GM10847 (cell line): ENCODE data around the gene POLA1.

Source experiments
- POLR2A ChIP-seq: IDR thresholded peaks from 2 replicates; pipeline ENCODE4 v1.6.1; 2011; ENCODE audit not compliant: insufficient read length; ENCODE audit errors: extremely low read depth

Gene POLA1

DNA sequence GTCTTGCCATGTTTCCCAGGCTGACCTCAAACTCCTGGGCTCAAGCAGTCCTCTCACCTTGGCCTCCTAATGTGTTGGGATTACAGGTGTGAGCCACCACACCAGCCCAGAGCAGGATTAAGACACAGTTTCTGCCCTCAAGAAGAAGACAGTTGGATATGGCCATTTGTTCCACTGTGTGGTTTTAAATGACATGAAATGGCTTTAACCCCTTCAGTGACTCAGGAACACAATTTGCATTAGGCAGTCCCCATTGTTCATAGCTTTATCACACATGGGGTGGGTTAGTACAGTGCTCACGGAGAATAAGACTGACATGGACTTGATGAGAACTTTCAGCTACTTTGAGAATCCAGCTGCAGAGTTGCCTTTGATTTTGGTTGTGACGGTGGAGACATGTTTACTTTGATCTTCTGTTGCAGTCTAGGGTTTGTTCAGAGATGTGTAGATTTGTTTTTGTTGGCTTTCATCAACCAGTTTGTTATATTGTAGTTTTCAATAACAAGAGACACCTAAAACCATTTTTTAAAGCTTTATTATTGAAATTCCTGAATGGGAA lies 261.7 kb downstream of the POLA1 start:
- no peak for TF ChIP-seq POLR2A

DNA sequence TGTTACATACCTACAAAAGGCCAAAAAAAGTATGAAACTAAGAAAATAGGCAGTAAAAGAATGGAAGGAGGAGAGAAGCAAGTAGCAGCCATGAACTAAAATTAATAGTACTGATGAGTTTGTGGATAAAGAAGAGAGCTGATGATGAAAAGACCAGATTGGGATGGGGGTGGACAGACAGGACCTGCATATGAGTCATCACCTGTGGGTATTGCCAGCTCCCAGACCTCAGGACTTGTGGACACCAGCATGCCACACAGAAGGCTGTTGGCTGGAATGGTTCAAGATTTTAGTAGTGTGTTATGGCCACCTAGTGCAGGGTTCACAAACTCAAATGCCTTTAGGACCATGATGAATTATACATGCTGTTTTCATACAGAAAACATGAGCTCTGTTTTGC lies 263.1 kb downstream of the POLA1 start:
- no peak for TF ChIP-seq POLR2A

DNA sequence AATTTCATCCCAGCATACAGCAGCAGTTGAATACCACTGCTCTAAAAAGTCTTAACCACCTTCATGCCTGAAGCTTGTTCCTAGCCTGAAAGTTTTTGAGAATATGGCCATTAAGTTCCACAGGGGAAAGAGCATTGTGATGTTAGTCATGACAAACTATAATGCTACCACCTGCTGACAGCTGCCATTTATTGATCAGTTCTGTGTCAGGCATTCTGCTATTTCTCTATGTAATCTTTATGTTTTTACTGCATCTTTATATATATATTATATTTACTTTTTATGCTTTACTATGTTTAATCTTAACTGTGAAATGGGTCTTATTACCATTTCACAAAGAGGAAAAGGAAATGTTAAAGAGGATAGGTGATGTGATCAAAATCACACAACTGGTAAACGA lies 268.1 kb downstream of the POLA1 start:
- no peak for TF ChIP-seq POLR2A

DNA sequence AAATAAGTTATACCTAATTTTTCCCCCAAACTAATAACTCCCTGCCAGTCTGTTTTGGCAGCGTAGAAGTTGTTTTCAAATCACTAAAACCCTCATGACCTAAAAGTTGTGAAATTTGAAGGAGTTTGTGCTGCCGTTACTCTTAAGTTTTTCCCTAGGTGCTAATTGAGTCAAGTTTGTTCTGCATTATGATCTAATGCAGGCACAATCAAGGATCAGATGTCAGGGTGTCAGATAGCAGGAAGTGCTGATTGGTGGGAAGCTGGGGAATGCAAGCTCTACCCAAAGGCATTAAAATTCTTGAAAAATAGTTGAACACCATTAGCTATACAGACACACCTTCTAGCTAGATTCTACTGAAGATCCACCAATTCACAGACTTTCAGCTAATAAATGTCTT lies 270.1 kb downstream of the POLA1 start:
- no peak for TF ChIP-seq POLR2A

DNA sequence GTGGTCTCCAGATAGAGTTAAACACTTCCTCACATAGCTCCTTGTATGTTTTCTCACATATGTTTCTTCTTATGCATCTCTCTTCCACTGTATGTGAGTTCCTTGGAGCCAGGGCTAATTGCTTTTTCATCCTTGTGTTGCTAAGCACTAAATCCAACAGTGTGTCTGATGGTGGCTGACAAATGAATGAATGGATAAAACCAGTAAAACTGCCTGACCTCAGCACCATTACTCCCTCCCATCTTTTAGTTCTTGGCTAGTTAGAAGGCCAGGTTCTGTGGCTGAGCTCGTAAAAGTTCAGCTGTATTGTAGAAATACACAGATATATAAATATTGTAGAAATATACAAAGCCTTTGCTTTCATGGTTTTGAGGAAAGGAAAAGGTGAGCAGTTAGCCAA lies 271.7 kb downstream of the POLA1 start:
- no peak for TF ChIP-seq POLR2A

DNA sequence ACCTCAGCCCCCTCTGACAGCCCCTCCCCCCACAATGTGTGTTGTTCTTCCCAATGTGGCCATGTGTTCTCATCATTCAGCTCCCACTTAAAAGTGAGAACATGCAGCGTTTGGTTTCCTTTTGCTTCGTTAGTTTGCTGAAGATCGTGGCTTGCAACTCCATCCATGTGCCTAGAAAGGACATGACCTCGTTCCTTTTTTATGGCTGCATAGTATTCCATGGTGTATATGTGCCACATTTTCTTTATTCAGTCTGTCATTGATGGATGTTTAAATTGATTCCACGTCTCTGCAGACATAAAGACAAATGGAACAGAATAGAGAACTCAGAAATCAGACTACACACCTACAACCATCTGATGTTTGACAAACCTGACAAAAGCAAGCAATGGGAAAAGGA lies 276.1 kb downstream of the POLA1 start:
- no peak for TF ChIP-seq POLR2A

DNA sequence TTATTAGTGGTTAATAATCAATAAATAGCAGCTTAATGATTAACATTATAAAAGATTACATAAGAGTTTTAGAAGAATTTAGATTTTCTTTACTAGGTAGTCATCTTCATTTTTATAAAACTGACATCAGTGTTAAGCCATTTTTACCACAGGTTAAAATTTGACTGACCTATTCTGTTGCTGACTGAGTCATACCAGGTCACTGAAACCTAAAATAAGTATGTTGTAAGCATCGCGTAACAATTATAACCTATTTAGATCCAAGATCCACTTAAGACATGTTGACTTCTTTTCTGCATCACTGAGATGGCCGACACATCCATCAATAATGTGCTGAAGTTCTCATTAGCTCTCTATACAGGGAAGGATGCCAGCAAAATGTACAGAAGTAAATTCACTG lies 285.4 kb downstream of the POLA1 start:
- TF ChIP-seq POLR2A: no peak

DNA sequence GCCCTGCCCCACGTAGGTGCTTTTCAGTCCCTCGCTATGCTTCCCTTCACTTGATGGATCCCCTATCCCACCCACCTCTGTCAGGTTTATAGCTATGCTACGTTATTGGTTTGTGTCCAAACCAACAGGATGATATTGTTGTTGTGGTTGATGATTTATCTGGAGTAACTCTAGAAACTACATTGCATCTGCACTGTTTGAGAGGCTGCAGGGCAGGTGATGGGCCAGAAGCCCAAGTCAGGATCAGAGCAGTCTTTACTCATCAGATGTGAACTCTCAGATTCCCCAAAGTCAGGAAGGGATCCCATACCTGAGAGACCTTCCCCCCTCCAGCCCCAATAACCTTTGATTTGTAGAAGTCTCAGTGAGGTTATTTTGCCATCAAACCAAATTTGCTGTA lies 287.3 kb downstream of the POLA1 start:
- TF ChIP-seq POLR2A: no peak

DNA sequence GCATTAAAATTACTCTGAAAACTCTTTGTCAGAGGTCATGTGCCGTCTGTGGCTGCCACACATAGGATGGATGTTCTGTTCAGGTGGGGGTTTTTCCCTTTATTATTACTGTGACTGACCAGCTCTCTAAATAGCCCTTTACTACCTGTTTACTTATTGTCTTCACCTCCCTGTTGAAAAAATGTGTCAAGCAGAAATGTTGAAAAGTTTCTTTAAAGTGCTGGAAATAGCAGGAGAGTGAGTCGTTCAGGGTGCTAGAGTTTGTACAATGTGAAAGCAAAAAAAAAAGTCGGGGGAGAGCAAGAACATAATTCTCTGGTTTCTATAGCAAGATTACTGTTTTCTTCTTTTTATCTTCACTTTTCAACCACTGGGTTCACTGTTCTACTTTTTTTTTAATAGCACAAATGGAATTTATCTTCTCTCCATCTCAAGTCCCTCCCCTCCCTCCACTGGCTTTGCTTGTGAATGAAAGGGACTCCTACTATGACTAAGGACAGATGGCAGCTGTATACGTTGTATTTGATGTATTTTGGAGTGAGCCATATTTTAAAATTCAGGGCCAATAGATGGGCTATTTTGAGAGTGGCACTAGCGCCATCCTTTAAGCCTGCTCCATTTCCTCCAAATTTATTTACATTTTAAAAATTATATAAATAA lies 288.7 kb downstream of the POLA1 start:
- no peak for TF ChIP-seq POLR2A

DNA sequence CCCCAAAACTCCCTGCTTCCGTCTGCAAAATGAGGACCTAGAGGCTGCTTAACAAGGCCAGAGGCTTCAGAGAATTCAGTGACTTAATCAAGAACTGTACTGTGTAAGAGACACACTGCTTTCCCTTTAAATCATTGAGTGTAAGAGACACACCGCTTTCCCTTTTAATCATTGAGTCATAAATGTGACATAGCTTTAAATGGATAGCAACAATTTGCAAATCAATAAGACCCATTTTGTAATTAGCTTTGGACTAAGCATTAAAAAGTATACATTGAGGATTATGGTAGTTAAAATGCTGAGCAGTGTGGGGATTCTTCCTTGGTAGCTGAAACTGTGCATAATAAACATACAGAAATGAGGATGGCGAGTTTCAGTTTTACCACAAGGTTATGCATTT lies 290.2 kb downstream of the POLA1 start:
- no peak for TF ChIP-seq POLR2A

DNA sequence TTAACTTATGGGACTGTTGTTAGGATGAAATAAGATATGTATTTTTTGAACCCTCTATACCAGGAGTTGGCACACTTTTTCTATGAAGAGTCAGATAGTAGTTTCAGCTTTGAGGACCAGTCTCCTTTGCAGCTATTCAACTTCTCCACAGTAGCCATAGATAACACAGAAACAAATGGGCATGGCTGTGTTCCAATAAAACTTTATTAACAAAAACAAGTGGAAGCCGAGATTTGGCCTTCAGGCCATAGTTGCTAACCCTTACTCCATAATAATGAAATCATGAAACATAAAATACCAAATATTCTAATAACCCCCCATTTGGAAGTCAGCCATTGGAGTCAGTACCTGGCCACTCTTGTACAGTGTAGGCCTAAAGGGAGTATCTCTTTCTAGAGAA lies 291.4 kb downstream of the POLA1 start:
- TF ChIP-seq POLR2A: no peak

DNA sequence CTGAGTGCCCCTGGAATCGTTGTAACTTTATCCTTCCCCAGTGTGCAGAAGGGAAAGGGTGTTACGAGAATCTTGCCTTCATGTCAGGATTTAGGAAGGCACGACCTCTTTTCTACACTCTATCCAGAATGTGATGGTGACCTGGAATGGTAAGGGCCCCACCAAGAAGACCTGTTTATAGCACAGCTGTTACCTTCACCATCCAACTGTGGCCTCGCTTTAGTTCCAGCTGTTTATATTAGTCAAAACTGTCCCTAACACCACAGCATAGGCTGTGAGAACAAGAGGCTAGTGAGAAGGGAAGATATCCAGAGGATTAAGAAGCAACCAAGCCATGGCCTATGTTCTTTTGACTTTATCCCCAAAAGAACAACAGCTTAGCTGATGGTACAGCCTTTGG lies 294.0 kb downstream of the POLA1 start:
- no peak for TF ChIP-seq POLR2A

DNA sequence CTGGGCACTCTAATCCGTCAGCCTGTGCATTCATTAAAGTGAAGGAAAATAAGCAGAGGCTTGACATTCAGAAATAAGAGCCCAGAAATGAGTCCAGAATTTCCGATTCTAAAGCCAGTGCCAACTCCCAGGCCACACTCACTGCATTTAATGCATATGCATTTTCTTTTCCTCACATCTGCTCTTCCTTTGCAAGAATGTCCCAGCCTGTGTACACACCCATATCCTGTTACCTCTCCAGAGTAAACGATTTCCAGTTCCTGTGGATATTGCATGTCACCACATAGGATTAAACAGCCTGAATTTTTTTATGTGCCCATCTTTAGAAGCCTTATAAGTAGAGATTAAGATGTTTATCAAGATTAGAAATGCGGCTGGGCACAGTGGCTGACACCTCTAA lies 294.6 kb downstream of the POLA1 start:
- no peak for TF ChIP-seq POLR2A

DNA sequence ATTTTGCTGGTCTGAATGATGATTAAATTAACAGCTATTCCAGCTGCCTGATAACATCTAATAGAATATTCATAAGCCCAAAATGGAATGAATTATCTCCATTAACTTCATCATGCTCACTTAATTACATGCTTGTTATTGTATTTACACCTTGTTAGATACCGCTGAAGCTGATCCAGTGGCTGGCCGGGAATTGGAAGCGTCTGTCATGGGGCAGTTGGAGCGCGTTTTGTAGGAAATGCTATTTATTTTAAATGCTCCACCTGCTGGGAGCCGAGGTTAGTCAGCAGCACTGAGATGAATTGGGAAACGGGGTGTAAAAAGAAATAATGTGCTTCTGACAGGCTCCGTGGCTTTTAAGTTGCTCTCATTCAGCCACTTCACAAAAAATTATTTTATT lies 296.8 kb downstream of the POLA1 start:
- no peak for TF ChIP-seq POLR2A

DNA sequence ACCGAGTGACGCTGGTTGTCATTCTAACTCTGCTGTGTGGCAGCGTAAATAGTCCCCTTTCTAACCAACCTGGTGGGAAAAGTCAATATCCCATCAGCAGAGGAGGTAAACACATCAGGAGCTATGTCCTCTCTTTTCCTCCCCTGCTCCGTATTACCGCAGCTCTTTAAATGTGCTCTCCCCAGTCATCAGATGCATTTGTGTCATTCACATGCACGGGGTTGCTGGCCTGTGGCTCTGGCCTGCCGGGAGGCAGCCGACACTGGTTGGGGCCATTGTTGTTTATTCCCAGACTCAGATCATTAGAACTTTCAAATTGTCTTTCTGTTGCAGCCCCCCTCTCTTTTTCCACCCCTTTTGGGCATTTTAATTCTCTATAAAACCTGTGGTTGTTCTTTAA lies 300.2 kb downstream of the POLA1 start:
- TF ChIP-seq POLR2A: no peak

DNA sequence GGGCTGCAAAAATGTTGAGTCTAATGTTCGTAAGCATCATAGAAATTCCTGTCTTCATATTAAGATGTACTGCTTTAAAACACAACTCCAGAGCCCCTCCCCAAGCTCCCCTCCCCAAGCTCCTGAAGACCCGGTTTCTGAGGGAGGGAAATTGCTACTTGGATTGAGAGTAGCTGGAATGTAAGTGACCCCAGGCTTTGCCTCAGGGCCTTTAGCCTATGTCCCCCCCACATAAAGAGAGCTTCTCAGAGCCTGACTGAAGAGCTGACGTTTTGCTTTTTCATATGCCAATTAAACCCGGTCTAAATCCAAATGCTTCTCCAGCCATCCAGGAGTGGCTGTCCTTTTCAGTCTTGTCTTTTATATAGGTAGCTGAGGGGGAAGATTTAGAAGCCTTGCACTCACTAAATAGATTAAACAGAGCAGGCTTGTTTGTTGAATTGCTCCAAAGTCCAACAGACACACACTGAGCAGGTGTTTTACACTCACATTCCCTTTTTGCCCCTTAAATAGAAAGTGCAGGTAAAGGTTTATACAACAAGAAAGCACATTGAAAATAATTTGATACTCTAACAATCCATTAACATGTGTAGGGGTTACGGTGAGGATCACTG lies 302.5 kb downstream of the POLA1 start:
- no peak for TF ChIP-seq POLR2A

DNA sequence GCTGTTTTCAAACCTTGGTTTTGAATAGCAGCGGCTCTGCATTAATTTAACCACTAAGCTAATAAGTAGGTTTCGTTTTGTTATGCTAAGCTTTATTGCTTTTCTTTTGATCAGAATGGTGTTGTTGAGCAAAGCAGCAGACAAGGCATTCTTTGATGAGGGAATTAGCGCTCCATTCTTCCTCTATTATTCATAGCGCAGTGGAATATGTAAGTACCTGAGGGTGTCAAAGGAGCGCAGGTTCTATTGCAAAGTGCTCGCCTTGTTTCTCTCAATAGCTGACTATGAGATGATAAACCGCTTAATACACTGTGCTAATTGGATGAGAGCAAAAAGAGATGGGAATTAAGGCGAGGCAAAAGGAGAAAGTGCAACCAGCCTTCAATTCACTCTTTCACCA lies 305.8 kb downstream of the POLA1 start:
- no peak for TF ChIP-seq POLR2A
